Small intestine (tissue), 7 donors: ENCODE measurements around the gene GFI1. TPM values are rescaled to one million over a fixed set of nuclear protein-coding genes. Genes with fewer than 3 reads are reported as not detected.

Experiments
- DNase-seq, 2 donors: peaks; one replicate each; pipeline versions ENCODE4 v3.0.0 to v3.0.0-alpha.2; 2013
- FAIRE-seq: peaks from 2 replicates; lab custom pipeline; 2012; peaks lifted over from hg19 to GRCh38; lab: Jason Lieb, UNC
- H3K27ac ChIP-seq, 3 donors: one replicate each; pipeline ENCODE4 v1.5.1; 2013; ENCODE audit warnings: low read length in 2 of 3, mild to moderate bottlenecking in 2 of 3, control low read depth in 1 of 3, inconsistent platforms in 1 of 3, low read depth in 1 of 3, moderate library complexity in 1 of 3
- H3K27me3 ChIP-seq, 3 donors: one replicate each; pipeline ENCODE4 v1.6.1; 2013; ENCODE audit warnings: low read length in 3 of 3, inconsistent platforms in 1 of 3; ENCODE audit not compliant: control insufficient read depth in 3 of 3, insufficient read depth in 3 of 3
- H3K36me3 ChIP-seq, 3 donors: one replicate each; pipeline ENCODE4 v1.6.1; 2013; ENCODE audit warnings: low read length in 3 of 3, inconsistent platforms in 1 of 3, low read depth in 1 of 3, mild to moderate bottlenecking in 1 of 3, moderate library complexity in 1 of 3; ENCODE audit not compliant: control insufficient read depth in 3 of 3, insufficient read depth in 2 of 3
- H3K4me1 ChIP-seq, 3 donors: one replicate each; pipeline ENCODE4 v1.6.1; 2013; ENCODE audit warnings: low read length in 2 of 3, inconsistent platforms in 1 of 3, low read depth in 1 of 3, mild to moderate bottlenecking in 1 of 3, moderate library complexity in 1 of 3; ENCODE audit not compliant: control insufficient read depth in 3 of 3, insufficient read depth in 2 of 3
- H3K4me3 ChIP-seq, 3 donors: one replicate each; pipeline ENCODE4 v1.5.1; 2013; ENCODE audit warnings: low read length in 3 of 3, control low read depth in 1 of 3, inconsistent platforms in 1 of 3, low read depth in 1 of 3, mild to moderate bottlenecking in 1 of 3, moderate library complexity in 1 of 3
- H3K9me3 ChIP-seq, 2 donors: one replicate each; pipeline ENCODE4 v1.6.1; 2013; ENCODE audit warnings: low read depth in 1 of 2, low read length in 1 of 2; ENCODE audit not compliant: control insufficient read depth in 2 of 2, insufficient read depth in 1 of 2
- WGBS, 3 donors: extraction: QIAGEN DNeasy Blood & Tissue Kit; methylation state at CpG; one replicate each; pipeline ENCODE4 v1.1.7; 2013; 5-methylcytosine and 5-hydroxymethylcytosine counted together
- polyA plus RNA-seq, 4 donors: library from polyadenylated mRNA; stranded (reverse) in 3 of 4; unstranded in 1 of 4; fragments of 200-250 nt in 3 of 4; fragments of 120-200 nt in 1 of 4; gene quantifications; one replicate each; pipeline versions ENCODE4 v1.2.1 to v1.2.3, GENCODE V29; 2013
- donor health status: healthy with polysubstance abuse.
- donor health status: control.
- donor health status: control.
- donor health status: Bipolar disorder and iron deficiency.
- donor health status: healthy.

The GFI1 gene
- polyA plus RNA-seq, 4 donors = 2.5 to 6.5 (median 2.8) TPM

GRCh38 chr1:92511541-92511940 lies 24.8 kb upstream of the GFI1 start:
- Histone ChIP-seq H3K27me3 (no peaks in the 10 kb centered on the region), H3K4me3 (no peak overlapping the region), H3K27ac (no peak overlapping the region), H3K4me1 (no peaks in the 10 kb centered on the region), H3K9me3 (no peaks in the 10 kb centered on the region), H3K36me3 (peaks cover 0 to 4% (median 0%) of the 10 kb centered on the region in 3 donors)
- FAIRE-seq (no peak), DNase-seq (no peak)
- 88 to 93% (median 92%) methylated on average over 4 of the region's 4 CpGs for WGBS, 3 donors

GRCh38 chr1:92509619-92510018 lies 22.9 kb upstream of the GFI1 start:
- DNase-seq (no peak), FAIRE-seq (no peak)
- H3K4me1 ChIP-seq = no peaks in the 10 kb centered on the region
- H3K27me3 ChIP-seq = no peaks in the 10 kb centered on the region
- no peaks in the 10 kb centered on the region for H3K9me3 ChIP-seq
- peaks cover 0 to 4% (median 0%) of the 10 kb centered on the region in 3 donors for H3K36me3 ChIP-seq
- H3K27ac ChIP-seq = no peak overlapping the region
- 93 to 96% (median 95%) methylated on average over 1 of the region's 1 CpG for WGBS, 3 donors
- H3K4me3 ChIP-seq = no peak overlapping the region

- Histone ChIP-seq H3K4me1 (no peaks in the 10 kb centered on the region), H3K9me3 (no peaks in the 10 kb centered on the region), H3K4me3 (no peak overlapping the region), H3K36me3 (no peaks in the 10 kb centered on the region), H3K27me3 (no peaks in the 10 kb centered on the region), H3K27ac (no peak overlapping the region)
- 40 to 65% (median 53%) methylated on average over 6 of the region's 6 CpGs for WGBS, 3 donors
- DNase-seq (no peak), FAIRE-seq (no peak)
These were observed 18.4 kb upstream of the GFI1 start for GRCh38 chr1:92505015-92505692.

GRCh38 chr1:92504291-92505014 lies 17.7 kb upstream of the GFI1 start:
- FAIRE-seq = no peak
- no peaks in the 10 kb centered on the region for H3K9me3 ChIP-seq
- no peaks in the 10 kb centered on the region for H3K4me1 ChIP-seq
- no peak overlapping the region for H3K27ac ChIP-seq
- H3K36me3 ChIP-seq = no peaks in the 10 kb centered on the region
- DNase-seq = no peak
- no peak overlapping the region for H3K4me3 ChIP-seq
- WGBS, 3 donors = 75 to 80% (median 77%) methylated on average over 8 of the region's 8 CpGs
- no peaks in the 10 kb centered on the region for H3K27me3 ChIP-seq

GRCh38 chr1:92503926-92504285 lies 17.2 kb upstream of the GFI1 start:
- H3K9me3 ChIP-seq = no peaks in the 10 kb centered on the region
- H3K27me3 ChIP-seq = no peaks in the 10 kb centered on the region
- no peak overlapping the region for H3K4me3 ChIP-seq
- 81 to 92% (median 84%) methylated on average over 6 of the region's 6 CpGs for WGBS, 3 donors
- no peak for DNase-seq
- FAIRE-seq = no peak
- no peaks in the 10 kb centered on the region for H3K4me1 ChIP-seq
- no peaks in the 10 kb centered on the region for H3K36me3 ChIP-seq
- no peak overlapping the region for H3K27ac ChIP-seq

- no peak for FAIRE-seq
- H3K9me3 ChIP-seq = no peaks in the 10 kb centered on the region
- no peak overlapping the region for H3K4me3 ChIP-seq
- no peak overlapping the region for H3K27ac ChIP-seq
- no peaks in the 10 kb centered on the region for H3K36me3 ChIP-seq
- no peaks in the 10 kb centered on the region for H3K4me1 ChIP-seq
- H3K27me3 ChIP-seq = no peaks in the 10 kb centered on the region
- DNase-seq = no peak
- WGBS, 3 donors = 82 to 89% (median 83%) methylated on average over 6 of the region's 6 CpGs
These were observed 16.6 kb upstream of the GFI1 start for GRCh38 chr1:92503043-92503925.

GRCh38 chr1:92502247-92502646 lies 15.5 kb upstream of the GFI1 start:
- DNase-seq = no peak

GRCh38 chr1:92500552-92500951 lies 13.8 kb upstream of the GFI1 start:
- Histone ChIP-seq H3K27ac (no peak overlapping the region), H3K4me1 (no peaks in the 10 kb centered on the region), H3K27me3 (no peaks in the 10 kb centered on the region), H3K4me3 (no peak overlapping the region), H3K9me3 (no peaks in the 10 kb centered on the region), H3K36me3 (no peaks in the 10 kb centered on the region)
- 64 to 75% (median 74%) methylated on average over 1 of the region's 1 CpG for WGBS, 3 donors
- DNase-seq = no peak
- FAIRE-seq = no peak

More at GRCh38 chr1:92502247-92502646, 15.5 kb upstream of the GFI1 start:
- no peaks in the 10 kb centered on the region for H3K9me3 ChIP-seq
- H3K27me3 ChIP-seq = no peaks in the 10 kb centered on the region
- H3K27ac ChIP-seq = no peak overlapping the region
- no peak overlapping the region for H3K4me3 ChIP-seq
- FAIRE-seq = no peak
- no peaks in the 10 kb centered on the region for H3K36me3 ChIP-seq
- no peaks in the 10 kb centered on the region for H3K4me1 ChIP-seq
